Stimulated activated CD4-positive, alpha-beta T cell treated with anti-CD3 and anti-CD28 coated beads, Interleukin-2, amount 100 ng/mL, for 48 hours (primary cell): ENCODE results near the gene HACD2.

Source experiments
- DNase-seq, 2 donors: peaks; one replicate each; pipeline ENCODE4 v3.0.0-alpha.2; 2020

Gene HACD2

GRCh38 chr3:123479891-123480290 is 105.0 kb downstream of the HACD2 start:
- no peak for DNase-seq

DNA sequence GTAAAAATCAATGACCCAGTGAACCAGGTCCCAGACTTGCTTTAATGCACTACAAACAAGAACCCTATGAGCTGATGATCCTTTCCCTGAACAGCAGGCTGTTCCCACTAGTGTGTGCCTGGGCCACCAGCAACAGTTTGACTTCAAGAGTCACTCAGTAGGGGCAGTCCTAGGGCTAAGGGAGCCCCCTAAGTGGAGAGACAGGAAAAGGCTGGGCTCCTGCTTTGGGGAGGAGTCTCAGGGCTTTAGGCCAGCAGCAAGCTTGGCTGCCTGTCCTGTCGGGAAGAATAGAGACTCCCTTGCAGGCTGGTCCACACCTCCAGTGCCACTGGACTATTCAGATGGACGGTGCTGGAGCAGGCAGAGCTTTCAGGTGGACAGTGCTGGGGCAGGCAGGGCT is 106.5 kb downstream of the HACD2 start:
- DNase-seq, result no peak

GRCh38 chr3:123476967-123477750 is 107.7 kb downstream of the HACD2 start:
- no peak for DNase-seq

- DNase-seq, result no peak
These were observed 109.1 kb downstream of the HACD2 start for GRCh38 chr3:123475786-123476185.

DNA sequence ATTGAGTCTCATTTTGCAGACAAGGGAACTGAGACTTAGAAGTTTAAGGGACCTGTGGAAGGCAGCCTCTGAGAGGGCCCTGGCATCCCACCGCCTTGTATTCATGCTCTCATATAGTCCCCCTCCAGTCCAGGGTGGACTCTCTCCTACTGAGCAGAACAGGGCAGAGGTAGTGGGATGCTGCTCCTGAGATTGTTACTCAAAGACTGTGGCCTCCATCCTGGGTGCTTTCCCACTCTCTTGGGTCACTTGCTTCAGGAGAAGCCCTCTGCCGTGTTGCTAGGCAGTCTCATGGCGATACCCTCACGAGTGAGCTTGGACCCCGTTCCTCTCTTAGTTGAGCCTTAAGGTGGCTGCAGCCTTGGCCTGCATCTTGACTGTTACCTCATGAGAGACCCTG is 113.7 kb downstream of the HACD2 start:
- no peak for DNase-seq

DNA sequence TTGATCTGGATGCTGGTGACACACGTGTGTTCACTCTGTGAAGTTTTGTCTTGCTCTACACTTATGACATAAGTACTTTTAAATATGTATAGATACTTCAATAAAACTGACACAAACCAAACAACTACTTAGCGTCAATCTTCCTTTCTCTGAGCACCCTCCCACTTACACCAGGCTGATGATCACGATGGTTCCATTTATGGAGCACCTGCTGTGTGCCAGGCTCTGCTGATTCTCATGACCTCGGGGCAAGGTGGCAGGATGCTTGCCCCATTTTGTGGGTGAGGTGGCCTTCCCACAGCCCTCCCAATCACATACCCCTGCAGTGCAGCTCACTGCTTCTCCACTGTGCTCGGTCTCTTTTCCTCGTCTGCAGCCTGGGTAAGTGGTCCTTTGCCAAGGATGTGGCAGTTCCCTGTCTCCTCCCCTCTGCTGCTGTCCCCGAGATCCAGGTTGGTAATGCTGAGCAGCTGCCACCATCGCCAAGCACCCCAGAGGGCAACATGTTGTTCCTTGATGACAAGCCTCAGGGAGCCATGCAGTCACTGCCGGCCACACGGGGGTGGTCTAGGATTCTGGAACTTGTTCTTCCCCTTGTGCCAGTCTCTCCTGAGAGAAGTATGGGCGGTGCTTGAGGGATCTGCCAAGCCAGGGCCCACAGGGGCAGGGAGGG is 115.4 kb downstream of the HACD2 start:
- no peak for DNase-seq

- DNase-seq, result no peak
These were observed 117.8 kb downstream of the HACD2 start for GRCh38 chr3:123467046-123467445.

DNA sequence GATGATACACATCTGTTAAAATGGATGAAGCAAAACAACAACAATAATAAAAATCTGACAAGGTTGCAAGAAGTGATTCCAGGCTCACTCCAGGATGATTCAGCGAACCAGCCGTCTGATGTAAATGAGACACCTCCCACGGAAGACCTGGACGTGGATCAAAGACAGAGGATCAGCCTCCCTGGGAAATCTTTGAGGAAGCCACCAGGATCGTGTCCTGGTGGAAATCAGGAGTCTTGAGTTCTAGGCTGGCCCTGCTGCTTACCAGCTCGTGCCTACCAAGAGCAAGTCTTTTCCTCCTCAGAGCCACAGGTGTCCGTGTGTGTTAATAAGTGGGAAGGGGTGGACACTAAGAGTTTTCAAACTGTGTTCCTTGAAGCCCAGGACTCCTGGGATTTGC is 120.6 kb downstream of the HACD2 start:
- no peak for DNase-seq

- DNase-seq, result no peak
These were observed 125.0 kb downstream of the HACD2 start for GRCh38 chr3:123459862-123460261.

- no peak for DNase-seq
These were observed 126.6 kb downstream of the HACD2 start for GRCh38 chr3:123458255-123458654.

GRCh38 chr3:123457841-123458240 is 127.0 kb downstream of the HACD2 start:
- DNase-seq, result no peak

DNA sequence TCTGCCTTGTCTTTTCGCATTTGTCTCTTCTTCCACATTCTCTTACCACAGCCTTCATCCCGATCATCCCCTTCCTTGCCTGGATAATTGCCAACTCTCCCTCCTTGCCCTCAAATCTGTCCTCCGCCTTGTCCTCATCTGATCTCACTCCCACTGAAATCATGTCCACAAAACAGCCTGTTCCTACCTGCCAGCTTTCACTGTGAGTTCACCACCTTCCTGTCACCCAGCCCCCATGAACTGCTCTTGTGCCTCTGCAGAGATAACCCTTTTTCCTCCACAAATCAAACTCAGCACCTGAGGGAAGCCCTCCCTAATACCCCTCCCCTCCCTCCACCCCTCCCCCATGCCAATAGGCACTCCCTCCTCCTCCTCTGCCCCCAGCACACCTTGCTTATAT is 131.2 kb downstream of the HACD2 start:
- no peak for DNase-seq

DNA sequence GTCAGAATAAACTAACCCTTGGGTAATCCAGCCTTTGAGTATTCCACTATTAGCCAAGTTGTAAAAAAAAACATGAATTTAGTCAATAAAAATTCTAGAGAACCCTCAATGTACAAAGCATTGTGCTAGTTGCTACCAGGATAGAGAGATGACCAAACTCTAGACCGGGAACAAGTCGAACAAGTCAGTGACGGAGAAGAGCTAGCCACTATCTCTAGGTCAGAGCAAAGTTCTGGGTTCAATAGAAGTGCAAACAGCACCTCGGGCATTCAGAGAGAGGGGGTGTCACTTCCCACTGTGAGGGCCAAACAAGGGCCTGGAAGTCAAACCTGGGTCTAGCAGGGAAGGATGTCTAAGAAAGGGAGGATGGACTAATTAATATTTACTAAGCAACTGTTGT is 133.7 kb downstream of the HACD2 start:
- DNase-seq, result no peak

DNA sequence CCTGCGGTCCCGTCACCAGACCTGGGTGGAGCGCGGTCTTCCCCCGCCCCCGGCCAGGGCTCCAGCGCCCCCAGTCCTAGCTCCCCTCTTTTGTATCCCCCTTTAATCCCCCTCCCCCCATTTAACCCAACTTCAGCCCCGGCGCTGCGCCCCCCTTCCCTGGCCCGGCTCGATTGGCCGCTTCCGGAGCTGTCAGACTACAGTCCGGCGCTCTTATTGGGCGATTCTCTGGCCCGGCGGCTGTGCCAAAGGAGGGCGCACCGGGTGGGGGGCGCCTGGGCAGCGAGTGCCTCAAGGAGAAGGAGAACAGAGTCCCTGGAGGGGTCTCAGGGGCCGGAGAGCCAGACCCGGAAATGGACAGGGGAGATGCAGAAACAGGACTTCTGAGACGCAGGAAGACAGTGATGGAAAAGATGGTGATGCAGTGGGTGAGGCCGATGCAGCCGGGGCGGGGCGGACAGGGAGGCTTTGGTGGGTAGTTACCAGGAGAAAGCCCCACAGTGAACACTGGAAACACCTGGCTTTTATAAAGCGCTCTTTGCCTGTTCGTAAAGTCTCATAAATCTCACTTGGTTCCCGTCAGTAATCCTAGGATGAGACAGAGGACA is 134.8 kb downstream of the HACD2 start:
- DNase-seq, result no peak

DNA sequence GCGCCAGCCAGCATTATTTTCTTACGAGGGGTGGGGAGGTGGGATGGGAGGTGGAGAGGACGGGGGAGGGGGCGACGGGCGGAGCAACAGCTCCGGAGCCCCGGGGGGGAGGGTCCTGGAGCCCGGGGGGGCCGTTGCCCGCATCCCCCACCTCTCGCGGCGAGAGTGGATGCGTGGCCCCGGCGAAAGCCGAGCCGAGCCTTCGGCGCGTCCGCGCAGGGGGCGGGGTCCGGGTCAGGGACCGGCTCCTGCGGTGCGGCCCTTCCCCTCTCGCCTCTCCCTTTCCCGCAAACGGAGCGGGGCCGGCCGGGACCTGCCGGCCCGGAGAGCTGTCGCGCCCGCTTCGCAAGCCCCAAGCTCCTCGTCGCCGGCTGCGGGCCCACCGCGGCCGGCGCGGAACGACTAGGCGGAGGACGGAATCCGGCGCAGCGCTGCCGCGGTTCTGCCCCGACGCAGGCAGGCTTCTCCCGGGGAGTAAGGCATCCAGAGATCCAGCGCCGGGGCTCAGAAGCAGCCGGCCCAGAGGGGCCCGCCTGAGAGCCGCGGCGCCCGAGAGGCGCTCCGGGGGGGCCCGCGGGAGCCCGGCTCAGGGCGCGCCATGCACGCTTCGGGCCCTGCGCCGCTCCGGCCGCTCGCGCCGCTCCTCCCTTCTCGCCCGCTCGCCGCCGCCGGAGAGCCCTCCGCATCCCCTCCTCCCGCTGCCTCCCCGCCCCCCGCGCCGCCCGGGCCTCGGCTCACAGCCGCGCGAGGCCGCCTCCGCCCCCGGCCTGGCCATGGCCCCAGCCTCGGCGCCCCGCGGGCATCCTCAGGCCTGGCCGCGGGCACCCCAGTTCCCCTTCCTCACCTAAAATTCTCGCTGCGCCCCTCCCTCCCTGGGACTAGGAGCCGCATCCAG is 135.5 kb downstream of the HACD2 start:
- DNase-seq, result no peak

- no peak for DNase-seq
These were observed 136.2 kb downstream of the HACD2 start, which contains the start of gene ADCY5 for GRCh38 chr3:123448536-123449101. ADCY5 (minus strand) TSS chr3:123449090; CDS start chr3:123448545, 545 bp downstream.

- DNase-seq, result peak; percentile 43 to 49
These were observed 136.9 kb downstream of the HACD2 start for GRCh38 chr3:123447749-123448517.

DNA sequence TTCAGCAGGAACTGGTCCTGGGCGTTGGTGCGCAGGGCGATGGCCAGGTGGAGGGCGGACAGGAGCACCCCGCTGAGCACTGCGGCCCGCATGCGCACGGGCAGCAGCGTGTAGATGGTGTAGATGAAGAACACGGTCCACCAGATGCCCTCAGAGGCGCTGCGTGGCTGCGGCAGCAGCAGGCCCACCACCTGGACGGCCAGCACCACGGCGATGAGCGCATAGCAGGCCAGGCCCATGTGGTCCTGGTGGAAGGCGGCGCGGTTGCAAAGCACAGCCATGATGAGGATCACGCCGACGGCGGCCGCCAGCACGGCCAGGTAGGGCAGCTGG is 137.5 kb downstream of the HACD2 start:
- DNase-seq, result no peak

DNA sequence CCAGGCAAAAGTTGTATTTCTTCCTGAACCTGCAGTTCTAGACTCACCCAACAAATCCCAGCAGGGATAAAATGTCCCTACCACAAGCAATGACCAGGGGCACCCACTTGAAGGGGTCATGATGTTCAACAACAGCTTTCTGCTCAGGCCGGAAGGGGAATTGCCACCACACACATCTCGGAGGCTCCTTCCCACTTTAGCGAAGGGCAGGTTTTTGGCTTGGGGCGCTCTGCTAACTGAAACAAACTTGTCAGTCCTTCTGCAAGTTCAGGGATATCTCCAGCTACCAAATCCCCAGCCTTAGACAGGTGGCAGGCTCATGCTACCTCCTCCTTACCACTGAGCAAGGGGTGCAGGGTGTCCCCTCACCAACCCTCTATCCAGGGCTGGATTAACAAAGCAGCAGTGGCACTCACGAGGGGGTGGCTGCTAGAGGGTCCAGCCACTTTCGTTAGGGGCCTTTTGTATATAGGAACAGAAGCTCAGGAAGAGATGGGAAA is 138.2 kb downstream of the HACD2 start:
- no peak for DNase-seq

DNA sequence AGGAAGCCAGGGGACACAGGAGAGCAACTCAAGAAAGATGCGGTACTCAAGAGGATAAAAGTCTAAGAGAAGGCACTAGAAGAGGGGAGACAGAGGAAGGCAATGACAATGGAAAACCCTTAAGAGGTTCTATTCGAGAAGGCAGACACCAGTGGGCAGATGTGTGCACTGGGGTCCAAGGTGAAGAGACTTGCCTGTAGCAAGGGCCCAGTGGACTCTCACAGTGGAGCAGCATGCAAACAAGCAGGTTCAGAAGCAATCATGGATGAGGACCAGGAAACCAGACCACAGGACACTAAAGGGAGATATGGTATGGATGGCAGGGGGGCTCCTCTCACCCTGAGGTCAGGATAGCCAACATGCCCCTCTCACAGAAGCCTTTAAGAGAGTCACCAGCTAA is 138.6 kb downstream of the HACD2 start:
- no peak for DNase-seq

DNA sequence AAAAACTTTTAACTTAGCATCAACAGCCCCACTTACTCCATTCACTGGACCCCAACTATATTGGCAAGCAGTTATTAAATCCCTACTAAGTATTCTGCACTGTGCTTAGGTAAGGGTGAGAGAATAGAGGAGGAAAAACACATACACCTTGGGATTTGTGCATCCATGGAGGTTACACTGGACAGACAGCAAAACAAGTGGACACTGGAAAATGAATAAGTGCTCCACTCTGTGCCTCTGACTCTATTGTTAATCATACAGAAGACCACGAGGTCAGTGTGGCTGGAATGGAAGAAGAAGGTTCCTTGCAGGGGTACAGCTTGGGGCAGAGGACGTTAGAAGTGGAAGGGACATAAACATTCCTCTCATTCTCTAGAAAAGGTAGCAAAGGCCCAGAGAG is 139.2 kb downstream of the HACD2 start:
- DNase-seq, result no peak

DNA sequence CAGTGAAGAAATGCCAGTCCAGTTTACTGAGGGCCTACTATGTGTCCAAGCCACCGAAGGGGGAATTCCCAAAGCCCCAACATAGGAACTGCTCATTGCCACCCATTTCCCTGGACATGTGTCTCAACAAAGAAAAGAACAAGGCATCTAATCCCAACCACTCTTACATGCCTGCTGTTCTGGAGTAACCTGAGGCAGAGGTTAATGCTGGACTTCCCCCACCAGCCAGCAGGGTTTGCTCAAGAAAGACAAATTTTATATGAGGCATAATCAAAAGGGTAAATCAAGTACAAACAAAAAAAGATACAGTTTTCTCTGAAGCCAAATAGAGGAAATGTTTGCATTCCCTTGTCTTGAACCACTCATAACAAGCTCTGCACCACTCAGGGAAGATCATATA is 140.1 kb downstream of the HACD2 start:
- DNase-seq, result no peak
